22Rv1 (cell line): Measurements from ENCODE around the gene FHAD1.

Experiments
- ZFX ChIP-seq: fragments of 450-650 bp; IDR thresholded peaks from 2 replicates; pipeline ENCODE4 v1.6.1; 2017; ENCODE audit warnings: antibody characterized with exemption, borderline replicate concordance
- TF ChIP-seq, protein P1 (sequence below): fragments of 450-650 bp; IDR thresholded peaks from 2 replicates; pipeline ENCODE4 v1.5.1; 2017; ENCODE audit warnings: mild to moderate bottlenecking

DNA sequence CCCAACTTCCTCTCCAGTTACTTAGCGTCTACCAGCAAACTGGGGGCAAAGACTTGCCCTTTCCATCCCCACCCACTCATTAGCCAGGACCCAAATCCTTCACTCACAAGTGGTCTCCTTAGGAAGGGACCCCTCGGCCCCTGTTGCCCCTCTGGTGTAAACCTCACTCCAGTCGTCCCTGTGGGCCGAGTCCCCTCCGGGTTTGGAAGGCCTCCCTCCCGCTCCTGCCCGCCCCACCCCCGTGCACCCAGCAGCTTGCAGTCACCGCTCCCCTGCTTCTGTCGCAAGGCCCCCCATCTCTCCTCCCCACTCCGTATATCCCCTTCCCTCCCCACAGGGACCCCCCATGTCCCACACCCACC is 163.8 kb downstream of the FHAD1 start:
- TF ChIP-seq, protein P1, sequence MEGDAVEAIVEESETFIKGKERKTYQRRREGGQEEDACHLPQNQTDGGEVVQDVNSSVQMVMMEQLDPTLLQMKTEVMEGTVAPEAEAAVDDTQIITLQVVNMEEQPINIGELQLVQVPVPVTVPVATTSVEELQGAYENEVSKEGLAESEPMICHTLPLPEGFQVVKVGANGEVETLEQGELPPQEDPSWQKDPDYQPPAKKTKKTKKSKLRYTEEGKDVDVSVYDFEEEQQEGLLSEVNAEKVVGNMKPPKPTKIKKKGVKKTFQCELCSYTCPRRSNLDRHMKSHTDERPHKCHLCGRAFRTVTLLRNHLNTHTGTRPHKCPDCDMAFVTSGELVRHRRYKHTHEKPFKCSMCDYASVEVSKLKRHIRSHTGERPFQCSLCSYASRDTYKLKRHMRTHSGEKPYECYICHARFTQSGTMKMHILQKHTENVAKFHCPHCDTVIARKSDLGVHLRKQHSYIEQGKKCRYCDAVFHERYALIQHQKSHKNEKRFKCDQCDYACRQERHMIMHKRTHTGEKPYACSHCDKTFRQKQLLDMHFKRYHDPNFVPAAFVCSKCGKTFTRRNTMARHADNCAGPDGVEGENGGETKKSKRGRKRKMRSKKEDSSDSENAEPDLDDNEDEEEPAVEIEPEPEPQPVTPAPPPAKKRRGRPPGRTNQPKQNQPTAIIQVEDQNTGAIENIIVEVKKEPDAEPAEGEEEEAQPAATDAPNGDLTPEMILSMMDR, result no peak
- no peak for TF ChIP-seq ZFX
